GM19099 (cell line): ENCODE results near the gene DLGAP4.

Source experiments
- POLR2A ChIP-seq: IDR thresholded peaks from 3 replicates; pipeline ENCODE4 v1.6.1; 2011; ENCODE audit warnings: low read depth; ENCODE audit not compliant: insufficient read length; ENCODE audit errors: extremely low read depth

Gene DLGAP4, protein sequence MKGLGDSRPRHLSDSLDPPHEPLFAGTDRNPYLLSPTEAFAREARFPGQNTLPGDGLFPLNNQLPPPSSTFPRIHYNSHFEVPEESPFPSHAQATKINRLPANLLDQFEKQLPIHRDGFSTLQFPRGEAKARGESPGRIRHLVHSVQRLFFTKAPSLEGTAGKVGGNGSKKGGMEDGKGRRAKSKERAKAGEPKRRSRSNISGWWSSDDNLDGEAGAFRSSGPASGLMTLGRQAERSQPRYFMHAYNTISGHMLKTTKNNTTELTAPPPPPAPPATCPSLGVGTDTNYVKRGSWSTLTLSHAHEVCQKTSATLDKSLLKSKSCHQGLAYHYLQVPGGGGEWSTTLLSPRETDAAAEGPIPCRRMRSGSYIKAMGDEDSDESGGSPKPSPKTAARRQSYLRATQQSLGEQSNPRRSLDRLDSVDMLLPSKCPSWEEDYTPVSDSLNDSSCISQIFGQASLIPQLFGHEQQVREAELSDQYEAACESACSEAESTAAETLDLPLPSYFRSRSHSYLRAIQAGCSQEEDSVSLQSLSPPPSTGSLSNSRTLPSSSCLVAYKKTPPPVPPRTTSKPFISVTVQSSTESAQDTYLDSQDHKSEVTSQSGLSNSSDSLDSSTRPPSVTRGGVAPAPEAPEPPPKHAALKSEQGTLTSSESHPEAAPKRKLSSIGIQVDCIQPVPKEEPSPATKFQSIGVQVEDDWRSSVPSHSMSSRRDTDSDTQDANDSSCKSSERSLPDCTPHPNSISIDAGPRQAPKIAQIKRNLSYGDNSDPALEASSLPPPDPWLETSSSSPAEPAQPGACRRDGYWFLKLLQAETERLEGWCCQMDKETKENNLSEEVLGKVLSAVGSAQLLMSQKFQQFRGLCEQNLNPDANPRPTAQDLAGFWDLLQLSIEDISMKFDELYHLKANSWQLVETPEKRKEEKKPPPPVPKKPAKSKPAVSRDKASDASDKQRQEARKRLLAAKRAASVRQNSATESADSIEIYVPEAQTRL

DNA sequence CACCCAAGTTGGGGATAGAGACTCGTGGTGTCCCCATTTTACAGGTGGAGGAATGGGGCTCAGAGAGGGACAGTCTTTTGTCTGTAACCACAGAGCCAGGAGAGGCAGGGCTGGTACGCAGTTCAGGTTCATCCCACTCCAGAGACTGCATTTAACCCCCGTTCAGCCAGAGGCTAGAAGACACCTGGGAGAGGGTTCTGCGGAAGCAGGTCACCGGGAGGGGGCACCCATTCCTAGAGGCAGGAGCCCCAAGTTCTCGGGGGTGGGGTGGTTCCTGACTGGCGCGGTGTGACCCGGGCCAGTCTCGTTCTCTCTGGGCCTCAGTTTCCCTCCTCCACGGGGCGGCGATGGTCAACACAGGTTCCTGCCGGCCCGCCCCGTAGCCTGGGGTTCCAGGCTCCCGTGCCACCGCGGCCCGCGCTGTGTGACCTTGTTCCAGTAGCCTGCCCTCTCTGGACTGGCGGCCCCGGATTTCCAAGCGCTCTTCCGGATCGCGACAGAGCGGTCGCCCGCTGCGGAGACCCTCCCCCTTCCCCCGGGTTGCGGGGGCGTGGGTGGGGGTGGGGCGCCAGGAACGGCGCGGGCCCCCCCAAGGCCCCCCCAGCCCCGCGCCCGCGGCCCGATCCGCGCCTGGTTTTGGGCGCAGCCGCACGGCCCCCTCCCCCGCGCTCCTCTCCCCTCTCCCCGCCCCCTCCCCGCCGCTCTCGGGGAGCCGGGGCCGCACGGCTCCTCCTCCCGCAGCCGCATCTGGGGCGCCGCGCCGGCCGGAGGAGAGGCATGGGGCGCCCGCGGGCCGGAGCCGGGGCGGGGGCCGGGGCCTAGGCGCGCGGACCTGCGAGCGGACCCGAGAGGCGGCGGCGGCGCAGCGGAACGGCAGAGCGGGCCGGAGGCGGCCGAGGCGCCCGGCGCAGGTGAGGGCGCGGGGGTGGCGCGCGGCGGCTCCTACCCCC lies at the start of gene DLGAP4:
TSS of gene DLGAP4 (plus strand) at position 738 of the 950 bp plus-strand sequence. CDS start 125,379 bp downstream, outside the sequence.
- TF ChIP-seq POLR2A, result no peak

DNA sequence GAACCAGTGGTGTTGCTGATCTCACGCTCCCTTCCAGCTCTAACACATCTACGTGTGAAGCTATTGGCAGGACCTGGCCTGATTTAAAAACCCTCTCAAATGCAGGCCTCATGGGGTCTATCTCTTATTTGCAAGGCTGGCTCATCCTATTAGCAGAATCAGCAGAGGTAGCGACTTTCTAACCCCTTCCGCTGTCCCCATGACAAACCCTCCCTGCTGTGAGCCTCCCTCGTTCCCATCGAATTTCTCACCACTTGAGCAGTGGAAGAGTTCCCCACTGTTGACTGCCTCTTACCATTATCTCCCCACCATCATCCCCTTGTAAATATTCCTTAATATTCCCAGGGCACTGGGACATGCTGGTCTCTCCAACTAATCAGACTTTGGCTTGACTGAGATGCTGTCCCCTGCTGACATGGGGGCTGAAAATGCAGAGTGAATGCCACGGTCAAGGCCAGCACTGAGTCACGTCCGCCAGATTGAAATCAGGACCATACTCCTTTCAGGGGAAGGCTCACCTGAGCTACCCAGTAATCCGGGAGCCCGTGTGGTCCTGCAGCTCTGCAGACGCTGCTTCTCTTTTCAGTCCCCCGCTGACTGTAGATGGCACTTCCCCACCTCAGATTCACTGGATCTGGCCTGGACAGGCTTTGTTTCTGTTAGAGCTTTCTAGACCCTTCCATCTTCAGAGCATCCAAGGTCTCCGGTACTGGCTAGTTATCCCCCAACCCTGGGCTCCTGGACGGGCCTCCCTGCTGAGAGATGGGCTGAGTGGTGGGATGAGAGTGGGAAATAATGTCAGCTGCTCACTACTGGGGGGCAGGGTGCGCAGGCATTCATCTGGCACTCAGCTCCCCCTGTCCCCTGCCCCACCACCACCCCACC lies 46.7 kb upstream of the DLGAP4 start:
- TF ChIP-seq POLR2A, result no peak

DNA sequence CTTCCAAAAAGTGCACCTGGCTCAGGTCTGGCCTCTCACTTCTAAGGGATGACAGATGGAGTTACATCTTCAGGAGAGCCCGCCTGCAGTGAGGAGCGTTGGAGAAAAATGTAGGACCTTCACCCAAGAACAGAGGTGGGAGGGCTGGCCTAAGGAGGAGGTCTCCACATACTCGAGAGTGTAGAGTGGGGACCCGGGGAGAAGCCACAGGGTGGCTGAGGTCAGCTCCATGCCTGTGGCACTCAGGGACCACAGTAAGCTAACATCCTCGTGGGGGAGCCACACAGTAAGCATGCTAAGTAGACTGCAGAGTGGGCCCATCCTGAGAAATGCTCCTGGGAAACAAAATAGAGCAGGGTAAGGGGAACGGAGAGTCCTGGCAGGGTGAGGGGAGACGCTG lies 45.8 kb upstream of the DLGAP4 start:
- TF ChIP-seq POLR2A, result no peak

DNA sequence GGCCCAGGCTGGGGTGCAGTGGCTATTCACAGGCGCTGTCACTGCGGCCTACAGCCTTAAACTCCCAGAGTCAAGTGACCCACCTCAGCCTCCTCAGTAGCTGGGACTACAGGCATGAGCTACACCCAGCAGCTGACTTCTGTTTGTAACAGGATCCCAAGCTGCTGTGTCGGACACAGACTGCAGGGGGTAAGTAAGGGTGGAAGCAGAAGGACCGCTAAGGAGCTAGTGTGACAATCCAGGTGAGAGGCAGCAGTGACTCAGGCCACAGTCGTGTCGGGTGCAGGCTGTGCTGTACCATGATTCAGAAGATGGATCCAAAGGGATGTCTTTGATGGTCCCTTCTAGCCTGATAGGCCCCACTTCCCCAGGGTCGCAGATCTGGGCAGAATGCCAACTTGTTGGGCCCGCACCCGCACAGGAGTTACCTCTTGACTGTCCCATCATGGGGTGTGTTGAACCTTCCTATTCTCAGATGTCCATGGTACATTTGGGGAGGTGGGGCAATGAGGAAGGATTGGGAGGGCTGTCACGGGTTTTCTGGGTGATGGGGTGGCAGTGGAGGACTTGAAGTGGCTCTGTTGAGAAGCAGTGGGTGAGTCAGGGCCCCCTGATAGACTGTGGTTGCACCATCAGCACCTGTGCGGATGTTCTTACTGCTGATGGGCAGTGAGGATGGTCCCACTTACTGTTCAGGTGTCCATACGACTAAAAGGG lies 44.6 kb upstream of the DLGAP4 start:
- TF ChIP-seq POLR2A, result no peak

DNA sequence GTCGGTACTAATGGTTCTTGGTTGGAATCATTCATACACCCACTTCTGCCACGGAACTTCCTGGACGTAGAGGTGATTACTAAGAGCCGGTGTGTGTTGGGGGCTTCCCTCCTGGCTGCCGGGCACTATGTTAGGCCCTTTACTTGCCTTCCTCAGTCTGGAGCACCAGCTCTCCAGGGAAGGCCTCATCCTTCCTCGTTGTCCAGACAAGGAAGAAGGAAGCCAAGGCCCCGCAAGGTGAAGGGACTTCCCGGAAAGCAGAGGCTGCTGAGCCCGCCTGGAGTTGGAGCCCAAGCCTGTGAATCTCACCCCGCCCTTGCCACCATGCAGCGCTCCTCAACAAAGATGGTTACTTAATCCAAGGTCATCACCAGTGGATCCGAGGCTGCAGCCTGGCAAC lies 43.7 kb upstream of the DLGAP4 start:
- TF ChIP-seq POLR2A, result no peak

DNA sequence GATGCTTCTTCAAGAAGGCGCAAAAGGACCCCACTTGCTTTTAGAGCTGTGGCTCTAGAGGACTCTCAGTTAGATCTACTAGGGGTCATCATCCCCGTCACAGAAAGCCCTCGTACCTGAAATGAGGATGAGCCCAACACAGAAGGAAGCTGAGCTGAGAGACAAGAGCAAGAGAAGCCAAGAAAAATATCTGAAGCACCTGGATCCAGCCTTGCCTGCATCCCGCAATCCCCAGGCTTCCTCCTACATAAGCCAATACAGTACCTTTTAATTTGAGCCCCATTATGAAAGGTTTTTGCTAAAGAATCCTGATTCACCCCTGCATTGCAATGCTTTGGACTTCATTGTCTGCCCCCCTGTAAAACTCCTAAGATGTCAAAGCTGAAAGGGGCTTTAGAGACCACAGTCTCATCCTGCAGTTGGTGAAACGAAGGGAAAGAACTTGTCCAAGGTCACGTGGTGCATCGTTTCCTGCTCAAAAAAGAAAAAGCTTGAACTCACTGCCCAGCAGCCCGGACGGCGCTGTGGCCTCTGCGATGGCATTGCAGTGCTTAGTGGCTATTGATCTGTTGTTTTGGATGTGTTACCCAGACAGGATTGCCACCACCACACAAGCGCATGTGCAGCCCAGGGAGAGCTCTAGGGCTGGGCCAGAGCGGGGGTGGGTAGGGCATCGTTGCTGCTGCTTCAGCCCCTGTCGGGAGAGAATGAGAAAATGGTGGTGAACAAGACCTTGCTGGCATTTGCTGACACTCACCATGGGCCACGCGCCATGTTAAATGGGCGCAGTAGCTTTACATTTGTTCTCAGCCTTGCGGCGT lies 41.5 kb upstream of the DLGAP4 start:
- no peak for TF ChIP-seq POLR2A

DNA sequence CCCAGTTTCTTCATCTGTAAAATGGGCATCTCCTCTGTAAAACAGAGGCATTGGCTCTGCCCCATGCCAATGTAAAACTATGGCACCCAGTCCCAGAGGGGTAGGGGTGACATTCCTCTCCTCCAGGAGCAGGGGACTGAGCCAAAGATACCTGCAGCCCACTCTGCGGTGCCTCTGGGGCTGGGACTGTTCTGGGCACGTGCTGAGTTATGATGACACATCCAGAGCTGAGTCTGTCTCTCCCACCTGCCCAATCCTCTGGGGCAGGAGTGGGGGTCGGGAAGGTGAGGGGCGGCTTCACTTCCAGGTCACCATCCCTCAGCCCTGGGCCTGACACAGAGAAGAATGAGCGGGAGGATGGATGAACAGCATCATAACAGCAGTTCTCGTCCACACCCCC lies 40.0 kb upstream of the DLGAP4 start:
- no peak for TF ChIP-seq POLR2A

DNA sequence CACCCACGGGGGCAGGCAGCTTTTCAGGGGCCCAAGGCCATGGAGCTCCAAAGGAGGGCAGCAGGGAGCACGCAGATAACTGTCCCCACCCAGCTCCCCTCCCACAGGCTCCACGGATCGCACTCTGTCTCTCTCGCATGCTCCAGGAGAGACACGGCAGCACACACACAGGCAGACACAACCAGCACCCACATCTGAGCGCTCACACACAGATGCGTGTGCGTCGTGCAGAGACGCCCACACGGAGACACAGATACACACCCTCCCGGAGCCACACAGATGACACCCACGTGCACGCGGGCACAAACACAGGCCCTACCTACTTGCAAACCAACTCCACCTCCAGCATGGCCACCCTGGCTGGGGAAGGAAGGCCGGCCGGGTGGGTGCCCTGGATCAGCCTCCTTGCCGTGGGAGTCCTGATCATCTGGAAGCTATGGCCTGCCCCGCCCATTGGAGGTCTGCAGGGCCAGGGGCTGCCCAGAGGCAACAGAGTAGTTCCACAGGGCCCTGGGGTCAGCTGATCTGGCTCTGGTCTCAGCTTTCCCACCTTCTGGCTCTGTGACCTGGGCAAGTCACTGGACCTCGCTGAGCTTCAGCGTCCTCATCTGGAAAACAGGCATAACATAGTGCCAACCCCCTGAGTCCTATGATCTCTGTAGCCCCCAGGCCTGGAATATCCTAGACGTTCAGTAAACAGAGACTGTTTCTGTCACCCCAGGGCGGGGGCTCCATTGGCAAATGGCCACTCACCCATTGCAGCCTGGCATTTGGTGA lies 38.3 kb upstream of the DLGAP4 start:
- TF ChIP-seq POLR2A, result no peak

DNA sequence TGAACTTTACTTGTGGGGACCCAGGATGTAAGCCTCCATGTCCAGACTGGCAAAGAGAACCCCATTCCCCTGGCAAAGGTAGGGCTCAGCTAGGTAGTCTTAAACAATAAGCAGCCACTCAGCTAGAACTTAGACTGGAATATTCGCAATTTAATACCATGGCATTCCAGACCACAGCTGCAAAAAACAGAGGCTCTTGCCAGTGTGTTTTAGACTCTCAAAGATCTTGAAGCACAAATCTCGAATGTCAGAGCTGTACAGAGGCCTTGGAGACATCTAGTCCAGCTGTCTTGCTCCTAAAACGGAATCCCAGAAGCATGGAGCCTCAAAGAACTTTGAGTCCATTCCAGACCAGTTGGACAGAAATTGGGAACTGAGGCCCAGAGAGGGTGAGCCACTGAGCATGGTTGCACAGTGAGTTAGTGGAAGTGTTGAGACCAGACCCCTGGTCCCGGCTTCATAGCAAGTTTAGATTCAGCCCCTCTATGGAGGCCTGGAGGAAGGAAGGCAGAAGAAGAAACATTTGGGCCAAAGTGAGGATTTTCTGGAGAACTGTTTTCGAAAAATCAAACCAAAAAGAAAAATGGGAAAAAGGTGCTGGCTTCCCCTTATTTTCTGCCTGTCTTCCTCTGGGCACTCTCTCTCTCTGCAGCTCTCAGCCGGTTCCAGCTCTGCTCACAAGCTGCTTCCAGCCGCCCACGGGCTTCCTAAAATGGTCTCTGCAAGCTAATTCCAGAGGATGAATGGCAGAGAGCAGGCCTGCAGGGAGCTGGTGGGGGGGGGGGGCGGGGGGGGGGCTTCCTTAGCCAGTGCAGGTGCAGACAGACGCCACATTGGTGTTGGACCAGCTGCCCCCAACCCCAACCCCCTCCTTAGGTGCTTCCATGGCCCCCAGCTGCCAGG lies 37.4 kb upstream of the DLGAP4 start:
- no peak for TF ChIP-seq POLR2A

DNA sequence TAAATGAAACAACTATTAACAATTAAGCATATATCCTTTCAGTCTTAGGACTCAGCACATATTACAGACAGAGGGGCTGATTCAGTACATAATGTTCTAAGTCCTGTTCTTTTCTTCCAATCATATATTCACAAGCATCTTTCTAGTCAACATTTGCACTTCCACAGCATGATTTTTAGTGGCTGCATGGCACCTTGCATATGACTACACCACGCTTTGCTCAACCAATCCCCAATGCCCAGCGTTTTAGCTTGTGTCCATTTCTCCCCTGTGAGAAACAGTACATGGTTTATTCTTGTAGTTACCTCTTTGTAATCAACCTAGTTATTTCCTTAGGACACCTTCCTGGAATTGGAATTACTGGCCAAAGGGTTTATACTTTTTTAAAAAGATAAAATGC lies 36.6 kb upstream of the DLGAP4 start:
- TF ChIP-seq POLR2A, result no peak
